ENCODE results near the gene LDHA. TPM values are rescaled to one million over a fixed set of nuclear protein-coding genes. Genes with fewer than 3 reads are reported as not detected.

The LDHA gene
- polyA plus RNA-seq, 1 donor (not counting 4 experiments of a cell fraction or from before 2014, with no cell fraction given) = 3,668 TPM

DNA sequence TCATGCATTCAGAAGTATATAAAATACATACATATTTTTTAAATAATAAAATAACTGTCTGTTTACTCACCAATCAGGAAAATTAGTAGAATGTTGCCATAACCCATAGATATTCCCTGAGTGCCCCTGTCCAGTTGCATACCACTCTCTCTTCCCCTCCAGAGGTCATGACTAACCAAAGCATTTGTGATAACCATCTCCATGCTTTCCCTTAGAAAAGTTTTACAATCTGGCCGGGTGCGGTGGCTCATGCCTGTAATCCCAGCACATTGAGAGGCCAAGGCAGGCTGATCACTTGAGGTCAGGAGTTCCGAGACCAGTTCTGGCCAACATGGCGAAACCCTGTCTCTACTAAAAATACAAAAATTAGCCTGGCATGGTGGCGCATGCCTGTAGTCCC, 33.2 kb upstream of the LDHA start:
- Histone ChIP-seq H4K20me1 (ENCODE audit: control insufficient read depth, extremely low read depth, insufficient read depth, low read length) (no peaks in the 10 kb centered on the region), H3K9me1 (ENCODE audit: control insufficient read depth, extremely low read depth, insufficient read depth, low read length) (no peaks in the 10 kb centered on the region), H3K4me3 (ENCODE audit: control insufficient read depth in 2 of 3, extremely low read depth in 1 of 3, insufficient read depth in 2 of 3, low read depth in 1 of 3, low read length in 3 of 3) (no peak overlapping the region), H3K27me3 (ENCODE audit: control insufficient read depth, extremely low read depth, insufficient read depth, low read length) (no peaks in the 10 kb centered on the region), H3K79me2 (ENCODE audit: control insufficient read depth, insufficient read depth, low read length) (no peaks in the 10 kb centered on the region), H3K4me1 (ENCODE audit: control insufficient read depth, extremely low read depth, insufficient read depth, low read length) (no peaks in the 10 kb centered on the region), H3K27ac (ENCODE audit: control insufficient read depth, insufficient read depth, low read length) (no peak overlapping the region), H3K4me2 (ENCODE audit: control insufficient read depth, extremely low read depth, insufficient read depth, low read depth, low read length) (no peak overlapping the region), H3K36me3 (ENCODE audit: control insufficient read depth in 2 of 2, extremely low read depth in 1 of 2, insufficient read depth in 2 of 2, low read length in 2 of 2) (peaks cover 23 to 49% of the 10 kb centered on the region in 2 experiments), H3K9ac (ENCODE audit: control insufficient read depth, extremely low read depth, insufficient read depth, low read length) (no peak overlapping the region), H3K9me3 (ENCODE audit: control insufficient read depth, low read depth, low read length) (no peaks in the 10 kb centered on the region), H2AFZ (ENCODE audit: control insufficient read depth, low read length) (no peak overlapping the region)
- TF ChIP-seq CTCF (optimal IDR thresholded peaks at IDR 0.05 in 1 of 3, IDR thresholded peaks at IDR 0.05 in 1 of 3, conservative IDR thresholded peaks at IDR 0.05 in 1 of 3; ENCODE audit: extremely low read depth in 1 of 3, insufficient read depth in 2 of 3, low read length in 3 of 3) (no peak), EZH2 (IDR thresholded peaks at IDR 0.05; ENCODE audit: low read length) (no peak)
- DNase-seq (ENCODE audit: low read depth, low spot score) = no peak
- FAIRE-seq = no peak
- dilution Hi-C loops (cut with MboI; ENCODE audit: extremely low pct_ligation_motif_present, low sequenced_read_pairs) = no loop called here

GRCh38 chr11:18364495-18365073, 29.8 kb upstream of the LDHA start:
- FAIRE-seq (no peak), DNase-seq (ENCODE audit: low read depth, low spot score) (no peak)
- Histone ChIP-seq H3K36me3 (ENCODE audit: control insufficient read depth in 2 of 2, extremely low read depth in 1 of 2, insufficient read depth in 2 of 2, low read length in 2 of 2) (peaks cover 20 to 35% of the 10 kb centered on the region in 2 experiments), H3K79me2 (ENCODE audit: control insufficient read depth, insufficient read depth, low read length) (no peaks in the 10 kb centered on the region), H2AFZ (ENCODE audit: control insufficient read depth, low read length) (no peak overlapping the region), H3K4me1 (ENCODE audit: control insufficient read depth, extremely low read depth, insufficient read depth, low read length) (no peaks in the 10 kb centered on the region), H3K4me3 (ENCODE audit: control insufficient read depth in 2 of 3, extremely low read depth in 1 of 3, insufficient read depth in 2 of 3, low read depth in 1 of 3, low read length in 3 of 3) (no peak overlapping the region), H3K9me3 (ENCODE audit: control insufficient read depth, low read depth, low read length) (no peaks in the 10 kb centered on the region), H3K27me3 (ENCODE audit: control insufficient read depth, extremely low read depth, insufficient read depth, low read length) (no peaks in the 10 kb centered on the region), H3K4me2 (ENCODE audit: control insufficient read depth, extremely low read depth, insufficient read depth, low read depth, low read length) (no peak overlapping the region), H3K9me1 (ENCODE audit: control insufficient read depth, extremely low read depth, insufficient read depth, low read length) (no peaks in the 10 kb centered on the region), H3K9ac (ENCODE audit: control insufficient read depth, extremely low read depth, insufficient read depth, low read length) (no peak overlapping the region), H4K20me1 (ENCODE audit: control insufficient read depth, extremely low read depth, insufficient read depth, low read length) (no peaks in the 10 kb centered on the region), H3K27ac (ENCODE audit: control insufficient read depth, insufficient read depth, low read length) (no peak overlapping the region)
- dilution Hi-C loops (cut with MboI; ENCODE audit: extremely low pct_ligation_motif_present, low sequenced_read_pairs) = no loop called here
- TF ChIP-seq CTCF (optimal IDR thresholded peaks at IDR 0.05 in 1 of 3, IDR thresholded peaks at IDR 0.05 in 1 of 3, conservative IDR thresholded peaks at IDR 0.05 in 1 of 3; ENCODE audit: extremely low read depth in 1 of 3, insufficient read depth in 2 of 3, low read length in 3 of 3) = no peak
- no peak for TF ChIP-seq EZH2 (IDR thresholded peaks at IDR 0.05; ENCODE audit: low read length)

Measured in keratinocyte (primary cell).